ACHN (cell line): ENCODE data around the gene SLC22A4.
A peak's percentile ranks its signal among the peaks of the same experiment; 100 is the strongest.

Experiments used
- DNase-seq: peaks from one replicate; pipeline ENCODE4 v3.0.0-alpha.2; 2015
- in situ Hi-C: cut with HindIII; loops from 2 replicates; pipeline ENCODE4 v1.10.0; 2017; ENCODE audit warnings: low sequenced_read_pairs, low pct_ligation_motif_present, low pct_unique_long_range_greater_than_20kb

SLC22A4 gene

GRCh38 chr5:132293992-132294727, at the start of gene SLC22A4:
TSS of gene SLC22A4 (plus strand) at chr5:132294394. CDS start at chr5:132294617, 223 bp downstream.
- in situ Hi-C loops: no loop called here
- DNase-seq: peak; percentile 90

GRCh38 chr5:132245593-132245992, 48.6 kb upstream of the SLC22A4 start:
- no peak for DNase-seq
- in situ Hi-C loops: no loop called here

- no peak for DNase-seq
- in situ Hi-C loops: no loop called here
These were observed 47.4 kb upstream of the SLC22A4 start for GRCh38 chr5:132246806-132247205.

- DNase-seq: no peak
- in situ Hi-C loops: no loop called here
These were observed 43.6 kb upstream of the SLC22A4 start for GRCh38 chr5:132250547-132250946.

GRCh38 chr5:132251220-132251725, 42.9 kb upstream of the SLC22A4 start:
- in situ Hi-C loops: no loop called here
- DNase-seq: peak; percentile 86

- in situ Hi-C loops: no loop called here
- no peak for DNase-seq
These were observed 41.2 kb upstream of the SLC22A4 start for GRCh38 chr5:132253008-132253441.

GRCh38 chr5:132253452-132254320, 40.5 kb upstream of the SLC22A4 start:
- in situ Hi-C loops: no loop called here
- DNase-seq: no peak

- DNase-seq: no peak
- in situ Hi-C loops: no loop called here
These were observed 39.7 kb upstream of the SLC22A4 start for GRCh38 chr5:132254321-132254977.

GRCh38 chr5:132256086-132256782, 38.0 kb upstream of the SLC22A4 start:
- DNase-seq: no peak
- in situ Hi-C loops: no loop called here

- in situ Hi-C loops: no loop called here
- DNase-seq: no peak
These were observed 37.4 kb upstream of the SLC22A4 start for GRCh38 chr5:132256783-132257130.

GRCh38 chr5:132257131-132258101, 36.8 kb upstream of the SLC22A4 start, which contains the start of gene PDLIM4:
TSS of gene PDLIM4 (plus strand) at chr5:132257696. CDS start at chr5:132257735, 39 bp downstream.
- in situ Hi-C loops: no loop called here
- peak; percentile 31 for DNase-seq

GRCh38 chr5:132258102-132259068, 35.8 kb upstream of the SLC22A4 start:
- in situ Hi-C loops: no loop called here
- DNase-seq: peak; percentile 32

- in situ Hi-C loops: no loop called here
- no peak for DNase-seq
These were observed 34.9 kb upstream of the SLC22A4 start for GRCh38 chr5:132259069-132259851.

GRCh38 chr5:132260051-132260450, 34.1 kb upstream of the SLC22A4 start:
- DNase-seq: no peak
- in situ Hi-C loops: no loop called here

- in situ Hi-C loops: no loop called here
- DNase-seq: peak; percentile 70
These were observed 33.3 kb upstream of the SLC22A4 start for GRCh38 chr5:132260714-132261551.
